ENCODE results near the gene COQ8B. TPM values are rescaled to one million over a fixed set of nuclear protein-coding genes. Genes with fewer than 3 reads are reported as not detected.

COQ8B gene
- total RNA-seq, 2 donors from 2014 or later, result 61.2 to 64.4 TPM

DNA sequence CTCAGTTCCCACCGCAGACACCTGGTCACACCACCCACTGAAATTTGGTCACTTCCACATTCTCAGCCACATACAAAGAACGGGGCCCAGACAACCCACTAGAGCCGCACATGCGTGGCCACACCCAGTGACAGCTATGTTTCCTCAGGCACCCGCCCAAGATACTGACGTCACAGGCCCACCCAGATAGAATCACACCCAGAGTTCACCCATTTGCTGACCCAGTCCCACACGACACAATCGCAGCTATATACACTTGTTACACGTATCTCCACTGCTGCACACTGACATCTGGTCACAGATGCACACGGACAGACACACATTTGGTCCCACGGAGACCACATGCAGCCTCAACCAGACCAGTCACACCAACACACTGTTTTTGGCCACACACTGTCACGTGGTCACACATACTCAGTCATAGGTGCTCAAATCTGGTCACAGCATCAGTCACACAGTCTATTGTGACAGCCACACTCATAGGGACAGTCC is 29.1 kb downstream of the COQ8B start:
- Histone ChIP-seq H3K36me3 (no peaks in the 10 kb centered on the region), H3K27ac (peak overlapping the region in 1 of 2 donors; percentile 33), H3K4me1 (replicated peaks) (peaks cover 16% of the 10 kb centered on the region), H3K27me3 (replicated peaks; ENCODE audit: insufficient read depth) (no peaks in the 10 kb centered on the region), H3K4me3 (no peak overlapping the region), H3K9me3 (no peaks in the 10 kb centered on the region)
- intact Hi-C loops (cut with DNase I), result no loop called here
- no peak for DNase-seq (ENCODE audit: low spot score)
- WGBS, result 51% methylated on average over 12 of the region's 12 CpGs
- TF ChIP-seq, protein P1, sequence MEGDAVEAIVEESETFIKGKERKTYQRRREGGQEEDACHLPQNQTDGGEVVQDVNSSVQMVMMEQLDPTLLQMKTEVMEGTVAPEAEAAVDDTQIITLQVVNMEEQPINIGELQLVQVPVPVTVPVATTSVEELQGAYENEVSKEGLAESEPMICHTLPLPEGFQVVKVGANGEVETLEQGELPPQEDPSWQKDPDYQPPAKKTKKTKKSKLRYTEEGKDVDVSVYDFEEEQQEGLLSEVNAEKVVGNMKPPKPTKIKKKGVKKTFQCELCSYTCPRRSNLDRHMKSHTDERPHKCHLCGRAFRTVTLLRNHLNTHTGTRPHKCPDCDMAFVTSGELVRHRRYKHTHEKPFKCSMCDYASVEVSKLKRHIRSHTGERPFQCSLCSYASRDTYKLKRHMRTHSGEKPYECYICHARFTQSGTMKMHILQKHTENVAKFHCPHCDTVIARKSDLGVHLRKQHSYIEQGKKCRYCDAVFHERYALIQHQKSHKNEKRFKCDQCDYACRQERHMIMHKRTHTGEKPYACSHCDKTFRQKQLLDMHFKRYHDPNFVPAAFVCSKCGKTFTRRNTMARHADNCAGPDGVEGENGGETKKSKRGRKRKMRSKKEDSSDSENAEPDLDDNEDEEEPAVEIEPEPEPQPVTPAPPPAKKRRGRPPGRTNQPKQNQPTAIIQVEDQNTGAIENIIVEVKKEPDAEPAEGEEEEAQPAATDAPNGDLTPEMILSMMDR (IDR thresholded peaks at IDR 0.05), result no peak
- no peak for TF ChIP-seq POLR2A (IDR thresholded peaks at IDR 0.05)
- TF ChIP-seq POLR2AphosphoS5 (IDR thresholded peaks at IDR 0.05), result no peak

- Histone ChIP-seq H3K4me1 (replicated peaks) (peaks cover 16% of the 10 kb centered on the region), H3K4me3 (no peak overlapping the region), H3K27ac (no peak overlapping the region), H3K27me3 (replicated peaks; ENCODE audit: insufficient read depth) (no peaks in the 10 kb centered on the region), H3K36me3 (no peaks in the 10 kb centered on the region), H3K9me3 (no peaks in the 10 kb centered on the region)
- intact Hi-C loops (cut with DNase I), result no loop called here
- 82% methylated on average over 14 of the region's 14 CpGs for WGBS
- no peak for DNase-seq (ENCODE audit: low spot score)
- TF ChIP-seq POLR2AphosphoS5 (IDR thresholded peaks at IDR 0.05), result no peak
- TF ChIP-seq, protein P1 (IDR thresholded peaks at IDR 0.05), result no peak
- no peak for TF ChIP-seq POLR2A (IDR thresholded peaks at IDR 0.05)
Measured at GRCh38 chr19:40686882-40687524, 29.7 kb downstream of the COQ8B start.

DNA sequence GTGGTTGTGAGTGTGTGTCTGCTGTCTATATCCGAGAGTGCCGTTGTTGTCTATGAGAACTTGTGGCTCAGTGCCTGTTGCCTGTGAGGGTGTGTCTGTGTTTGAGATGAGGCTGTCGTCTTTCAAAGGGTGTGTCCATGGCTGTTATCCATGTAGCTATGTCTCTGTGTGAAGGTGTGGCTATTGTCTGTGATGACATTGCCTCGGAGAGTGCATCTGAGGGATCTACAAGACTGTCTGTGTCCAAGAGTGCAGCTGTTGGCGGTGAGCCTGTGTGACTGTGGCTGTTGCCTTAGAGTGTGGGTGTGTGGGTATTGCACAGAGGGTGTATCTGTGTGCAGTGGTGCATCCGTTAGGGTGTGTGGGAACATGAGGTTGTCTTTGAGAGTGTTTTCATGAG is 31.1 kb downstream of the COQ8B start:
- intact Hi-C loops (cut with DNase I), result no loop called here
- DNase-seq (ENCODE audit: low spot score), result no peak
- Histone ChIP-seq H3K9me3 (no peaks in the 10 kb centered on the region), H3K4me1 (replicated peaks) (peaks cover 16% of the 10 kb centered on the region), H3K27me3 (replicated peaks; ENCODE audit: insufficient read depth) (no peaks in the 10 kb centered on the region), H3K4me3 (no peak overlapping the region), H3K36me3 (no peaks in the 10 kb centered on the region), H3K27ac (no peak overlapping the region)
- 66% methylated on average over 6 of the region's 6 CpGs for WGBS
- TF ChIP-seq POLR2AphosphoS5 (IDR thresholded peaks at IDR 0.05) (peak; percentile 45), POLR2A (IDR thresholded peaks at IDR 0.05) (no peak)
- TF ChIP-seq, protein P1 (IDR thresholded peaks at IDR 0.05), result no peak

- TF ChIP-seq POLR2AphosphoS5 (IDR thresholded peaks at IDR 0.05) (no peak), POLR2A (IDR thresholded peaks at IDR 0.05) (no peak)
- TF ChIP-seq, protein P1 (IDR thresholded peaks at IDR 0.05), result no peak
- Histone ChIP-seq H3K27me3 (replicated peaks; ENCODE audit: insufficient read depth) (no peaks in the 10 kb centered on the region), H3K4me1 (replicated peaks) (peaks cover 13% of the 10 kb centered on the region), H3K36me3 (peaks cover 0 to 4% of the 10 kb centered on the region in 2 donors), H3K4me3 (no peak overlapping the region), H3K9me3 (no peaks in the 10 kb centered on the region), H3K27ac (no peak overlapping the region)
- DNase-seq (ENCODE audit: low spot score), result no peak
- 89% methylated on average over 3 of the region's 3 CpGs for WGBS
- intact Hi-C loops (cut with DNase I), result no loop called here
Measured at GRCh38 chr19:40685016-40685526, 31.6 kb downstream of the COQ8B start.

- WGBS, result 95% methylated on average over 32 of the region's 32 CpGs
- no peak for TF ChIP-seq POLR2AphosphoS5 (IDR thresholded peaks at IDR 0.05)
- H3K36me3 ChIP-seq, result peaks cover 0 to 5% of the 10 kb centered on the region in 2 donors
- H3K27ac ChIP-seq, result no peak overlapping the region
- no peak for DNase-seq (ENCODE audit: low spot score)
- no peaks in the 10 kb centered on the region for H3K27me3 ChIP-seq (replicated peaks; ENCODE audit: insufficient read depth)
- no peak overlapping the region for H3K4me3 ChIP-seq
- H3K4me1 ChIP-seq (replicated peaks), result peaks cover 5% of the 10 kb centered on the region
- H3K9me3 ChIP-seq, result no peaks in the 10 kb centered on the region
- intact Hi-C loops (cut with DNase I), result no loop called here
Measured at GRCh38 chr19:40684280-40684679, 32.4 kb downstream of the COQ8B start.
